H9 (cell line): ENCODE measurements around the gene LCMT1. TPM values are rescaled to one million over a fixed set of nuclear protein-coding genes. Genes with fewer than 3 reads are reported as not detected.
A peak's percentile ranks its signal among the peaks of the same experiment; 100 is the strongest.

Experiments
- DNase-seq: peaks from one replicate; pipeline ENCODE4 v3.0.0-alpha.2; 2017
- H2AFZ ChIP-seq: one replicate; pipeline ENCODE4 v1.6.1; 2013; ENCODE audit warnings: mild to moderate bottlenecking, low read length, control low read depth, moderate library complexity
- H2AK5ac ChIP-seq: 2 replicates; pipeline ENCODE4 v1.6.1; 2013; ENCODE audit warnings: low read length, control low read depth, mixed read lengths; ENCODE audit not compliant: insufficient read length
- H2BK120ac ChIP-seq: one replicate; pipeline ENCODE4 v1.6.1; 2013; ENCODE audit warnings: low read depth, mild to moderate bottlenecking, low read length, control low read depth, inconsistent platforms; ENCODE audit not compliant: poor library complexity, severe bottlenecking
- H2BK12ac ChIP-seq: 2 replicates; pipeline ENCODE4 v1.6.1; 2013; ENCODE audit warnings: low read length, control low read depth, mixed read lengths, low read depth; ENCODE audit not compliant: insufficient read length
- H2BK15ac ChIP-seq: 2 replicates; pipeline ENCODE4 v1.6.1; 2013; ENCODE audit warnings: low read depth, low read length, control low read depth
- H2BK20ac ChIP-seq: one replicate; pipeline ENCODE4 v1.6.1; 2013; ENCODE audit warnings: low read depth, mild to moderate bottlenecking, low read length, control low read depth, inconsistent platforms; ENCODE audit not compliant: poor library complexity, severe bottlenecking
- H2BK5ac ChIP-seq: 2 replicates; pipeline ENCODE4 v1.6.1; 2013; ENCODE audit warnings: low read length, control low read depth, mixed read lengths; ENCODE audit not compliant: insufficient read length
- H3K14ac ChIP-seq: 2 replicates; pipeline ENCODE4 v1.6.1; 2013; ENCODE audit warnings: low read length, control low read depth; ENCODE audit not compliant: insufficient read depth
- H3K18ac ChIP-seq: 2 replicates; pipeline ENCODE4 v1.6.1; 2013; ENCODE audit warnings: low read depth, mild to moderate bottlenecking, mixed read lengths, low read length, control low read depth; ENCODE audit not compliant: insufficient read length
- H3K23ac ChIP-seq: 2 replicates; pipeline ENCODE4 v1.6.1; 2013; ENCODE audit warnings: low read length, control low read depth, mixed read lengths, low read depth; ENCODE audit not compliant: insufficient read length
- H3K23me2 ChIP-seq: 2 replicates; pipeline ENCODE4 v1.6.1; 2013; ENCODE audit warnings: low read depth, mild to moderate bottlenecking, mixed read lengths, low read length, control low read depth; ENCODE audit not compliant: insufficient read length, poor library complexity, severe bottlenecking
- H3K27ac ChIP-seq: 2 replicates; pipeline ENCODE4 v1.5.1; 2013; ENCODE audit warnings: low read length, control low read depth, mixed read lengths, low read depth; ENCODE audit not compliant: insufficient read length
- H3K27me3 ChIP-seq: 2 replicates; pipeline ENCODE4 v1.6.1; 2013; ENCODE audit warnings: low read length, control low read depth, inconsistent platforms; ENCODE audit not compliant: insufficient read depth
- H3K4ac ChIP-seq: 2 replicates; pipeline ENCODE4 v1.6.1; 2013; ENCODE audit warnings: low read depth, mild to moderate bottlenecking, control low read depth, inconsistent platforms, low read length, moderate library complexity
- H3K4me1 ChIP-seq: 2 replicates; pipeline ENCODE4 v1.6.1; 2013; ENCODE audit warnings: low read length, control low read depth, inconsistent platforms; ENCODE audit not compliant: insufficient read depth
- H3K4me2 ChIP-seq: 2 replicates; pipeline ENCODE4 v1.6.1; 2013; ENCODE audit warnings: low read length, control low read depth, mixed read lengths; ENCODE audit not compliant: insufficient read length, insufficient read depth
- H3K56ac ChIP-seq: 2 replicates; pipeline ENCODE4 v1.6.1; 2013; ENCODE audit warnings: low read depth, mild to moderate bottlenecking, mixed read lengths, low read length, control low read depth; ENCODE audit not compliant: insufficient read length
- H3K79me1 ChIP-seq: 2 replicates; pipeline ENCODE4 v1.6.1; 2013; ENCODE audit warnings: low read depth, mild to moderate bottlenecking, moderate library complexity, low read length, control low read depth, inconsistent platforms; ENCODE audit not compliant: insufficient read depth, poor library complexity, severe bottlenecking
- H3K79me2 ChIP-seq: 2 replicates; pipeline ENCODE4 v1.6.1; 2013; ENCODE audit warnings: low read length, control low read depth, inconsistent platforms; ENCODE audit not compliant: insufficient read depth
- H3K9ac ChIP-seq: 2 replicates; pipeline ENCODE4 v1.6.1; 2013; ENCODE audit warnings: low read length, control low read depth, mixed read lengths; ENCODE audit not compliant: insufficient read length; ENCODE audit errors: extremely low read depth
- H3K9me3 ChIP-seq: one replicate; pipeline ENCODE4 v1.6.1; 2013; ENCODE audit warnings: low read depth, low read length, inconsistent platforms; ENCODE audit not compliant: control insufficient read depth
- H3T11ph ChIP-seq: one replicate; pipeline ENCODE4 v1.6.1; 2013; ENCODE audit warnings: mild to moderate bottlenecking, low read length, control low read depth, inconsistent platforms
- H4K20me1 ChIP-seq: one replicate; pipeline ENCODE4 v1.6.1; 2013; ENCODE audit not compliant: control insufficient read depth, insufficient read length, insufficient read depth
- H4K5ac ChIP-seq: 2 replicates; pipeline ENCODE4 v1.6.1; 2013; ENCODE audit warnings: low read depth, mild to moderate bottlenecking, mixed read lengths, low read length, control low read depth; ENCODE audit not compliant: insufficient read length
- H4K8ac ChIP-seq: replicated peaks from 2 replicates; pipeline ENCODE4 v1.6.1; 2013; ENCODE audit warnings: low read length, control low read depth, mixed read lengths, low read depth; ENCODE audit not compliant: insufficient read length
- H4K91ac ChIP-seq: 2 replicates; pipeline ENCODE4 v1.6.1; 2013; ENCODE audit warnings: low read depth, mild to moderate bottlenecking, moderate library complexity, mixed read lengths, low read length, control low read depth; ENCODE audit not compliant: insufficient read length
- H3K27ac Mint-ChIP-seq, 3 experiments: 2 replicates in 2 of 3; 3 replicates in 1 of 3; pipeline ENCODE4 v1.8.0; 2020 to 2021; ENCODE audit warnings: mixed read lengths in 3 of 3, mild to moderate bottlenecking in 1 of 3, moderate library complexity in 1 of 3
- H3K27me3 Mint-ChIP-seq: 2 replicates; pipeline ENCODE4 v1.8.0; 2021; ENCODE audit warnings: low read depth, mild to moderate bottlenecking, moderate library complexity, mixed read lengths
- H3K36me3 Mint-ChIP-seq, 3 experiments: 2 replicates in 2 of 3; 3 replicates in 1 of 3; pipeline ENCODE4 v1.8.0; 2020 to 2021; ENCODE audit warnings: low read depth in 3 of 3, mixed read lengths in 3 of 3; ENCODE audit not compliant: insufficient read depth in 1 of 3
- H3K4me1 Mint-ChIP-seq, 2 experiments: 2 replicates each; pipeline ENCODE4 v1.8.0; 2020; ENCODE audit warnings: mixed read lengths in 2 of 2
- H3K4me3 Mint-ChIP-seq, 2 experiments: 2 replicates in 1 of 2; 3 replicates in 1 of 2; pipeline ENCODE4 v1.8.0; 2020 to 2021; ENCODE audit warnings: mild to moderate bottlenecking in 2 of 2, mixed read lengths in 2 of 2, moderate library complexity in 1 of 2
- H3K9me3 Mint-ChIP-seq, 2 experiments: 2 replicates in 1 of 2; 3 replicates in 1 of 2; pipeline ENCODE4 v1.8.0; 2020; ENCODE audit warnings: mild to moderate bottlenecking in 2 of 2, mixed read lengths in 2 of 2, moderate library complexity in 1 of 2
- WGBS: extraction: QIAGEN DNeasy Blood & Tissue Kit; methylation state at CpG from one replicate; pipeline ENCODE4 v1.1.7; 2013; ENCODE audit warnings: missing lambda C conversion rate, low lambda C conversion rate, mixed read lengths; ENCODE audit not compliant: insufficient read length; ENCODE audit errors: extremely low coverage; 5-methylcytosine and 5-hydroxymethylcytosine counted together
- total RNA-seq: library from RNA; stranded (reverse); gene quantifications from 2 replicates; pipeline ENCODE4 v1.2.1, GENCODE V29; 2021
- TF ChIP-seq, protein P1 (sequence below): fragments of 200-600 bp; sonication (generic); conservative IDR thresholded peaks from 3 replicates; pipeline ENCODE4 v1.8.0; 2021; ENCODE audit warnings: antibody characterized with exemption, mild to moderate bottlenecking

Gene LCMT1
- total RNA-seq, 1 experiment from 2014 or later, result 81.2 TPM

- no peak overlapping the region for H4K91ac ChIP-seq
- no peak overlapping the region for H3K56ac ChIP-seq
- no peak overlapping the region for H3K9ac ChIP-seq
- Mint-ChIP-seq H3K27me3 (no peaks in the 10 kb centered on the region), H3K27ac (peak overlapping the region in 2 of 3 experiments; percentile 8 to 69; a peak in 4 of 7 replicates), H3K9me3 (no peaks in the 10 kb centered on the region), H3K4me1 (no peaks in the 10 kb centered on the region), H3K36me3 (peaks cover 0 to 31% (median 17%) of the 10 kb centered on the region in 3 experiments; a peak in 6 of 7 replicates), H3K4me3 (no peak overlapping the region)
- no peak overlapping the region for H2BK20ac ChIP-seq
- WGBS, result no CpG with 5 or more reads among the region's 14 CpGs
- H4K8ac ChIP-seq, result no peak overlapping the region
- TF ChIP-seq, protein P1, sequence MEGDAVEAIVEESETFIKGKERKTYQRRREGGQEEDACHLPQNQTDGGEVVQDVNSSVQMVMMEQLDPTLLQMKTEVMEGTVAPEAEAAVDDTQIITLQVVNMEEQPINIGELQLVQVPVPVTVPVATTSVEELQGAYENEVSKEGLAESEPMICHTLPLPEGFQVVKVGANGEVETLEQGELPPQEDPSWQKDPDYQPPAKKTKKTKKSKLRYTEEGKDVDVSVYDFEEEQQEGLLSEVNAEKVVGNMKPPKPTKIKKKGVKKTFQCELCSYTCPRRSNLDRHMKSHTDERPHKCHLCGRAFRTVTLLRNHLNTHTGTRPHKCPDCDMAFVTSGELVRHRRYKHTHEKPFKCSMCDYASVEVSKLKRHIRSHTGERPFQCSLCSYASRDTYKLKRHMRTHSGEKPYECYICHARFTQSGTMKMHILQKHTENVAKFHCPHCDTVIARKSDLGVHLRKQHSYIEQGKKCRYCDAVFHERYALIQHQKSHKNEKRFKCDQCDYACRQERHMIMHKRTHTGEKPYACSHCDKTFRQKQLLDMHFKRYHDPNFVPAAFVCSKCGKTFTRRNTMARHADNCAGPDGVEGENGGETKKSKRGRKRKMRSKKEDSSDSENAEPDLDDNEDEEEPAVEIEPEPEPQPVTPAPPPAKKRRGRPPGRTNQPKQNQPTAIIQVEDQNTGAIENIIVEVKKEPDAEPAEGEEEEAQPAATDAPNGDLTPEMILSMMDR, result no peak
- H3K79me1 ChIP-seq, result peaks cover 6% of the 10 kb centered on the region
- no peak for DNase-seq
- H3K18ac ChIP-seq, result no peak overlapping the region
- H2BK5ac ChIP-seq, result no peak overlapping the region
- H3K27me3 ChIP-seq, result no peaks in the 10 kb centered on the region
- no peak overlapping the region for H2BK15ac ChIP-seq
- no peak overlapping the region for H3K23ac ChIP-seq
- no peak overlapping the region for H3K14ac ChIP-seq
- no peaks in the 10 kb centered on the region for H3K9me3 ChIP-seq
- no peaks in the 10 kb centered on the region for H3K4me1 ChIP-seq
- no peak overlapping the region for H2AK5ac ChIP-seq
- H4K20me1 ChIP-seq, result no peaks in the 10 kb centered on the region
- H4K5ac ChIP-seq, result no peak overlapping the region
- no peaks in the 10 kb centered on the region for H3K23me2 ChIP-seq
- no peak overlapping the region for H2BK120ac ChIP-seq
- no peak overlapping the region for H3K4me2 ChIP-seq
- no peak overlapping the region for H3K4ac ChIP-seq
- H3K27ac ChIP-seq, result no peak overlapping the region
- H2AFZ ChIP-seq, result no peak overlapping the region
- no peak overlapping the region for H2BK12ac ChIP-seq
- peaks cover 22% of the 10 kb centered on the region; the same call in 1 of the 2 replicates for H3K79me2 ChIP-seq
- H3T11ph ChIP-seq, result no peak overlapping the region
Measured at GRCh38 chr16:25118851-25119578, 7.5 kb downstream of the LCMT1 start.
